Measurements from ENCODE around the gene ADCY9. TPM values are rescaled to one million over a fixed set of nuclear protein-coding genes. Genes with fewer than 3 reads are reported as not detected.
A peak's percentile ranks its signal among the peaks of the same experiment; 100 is the strongest.

ADCY9 gene
- polyA plus RNA-seq, 2 of the 4 experiments (the other 2 are of a cell fraction) = 6.2 to 7.6 TPM

DNA sequence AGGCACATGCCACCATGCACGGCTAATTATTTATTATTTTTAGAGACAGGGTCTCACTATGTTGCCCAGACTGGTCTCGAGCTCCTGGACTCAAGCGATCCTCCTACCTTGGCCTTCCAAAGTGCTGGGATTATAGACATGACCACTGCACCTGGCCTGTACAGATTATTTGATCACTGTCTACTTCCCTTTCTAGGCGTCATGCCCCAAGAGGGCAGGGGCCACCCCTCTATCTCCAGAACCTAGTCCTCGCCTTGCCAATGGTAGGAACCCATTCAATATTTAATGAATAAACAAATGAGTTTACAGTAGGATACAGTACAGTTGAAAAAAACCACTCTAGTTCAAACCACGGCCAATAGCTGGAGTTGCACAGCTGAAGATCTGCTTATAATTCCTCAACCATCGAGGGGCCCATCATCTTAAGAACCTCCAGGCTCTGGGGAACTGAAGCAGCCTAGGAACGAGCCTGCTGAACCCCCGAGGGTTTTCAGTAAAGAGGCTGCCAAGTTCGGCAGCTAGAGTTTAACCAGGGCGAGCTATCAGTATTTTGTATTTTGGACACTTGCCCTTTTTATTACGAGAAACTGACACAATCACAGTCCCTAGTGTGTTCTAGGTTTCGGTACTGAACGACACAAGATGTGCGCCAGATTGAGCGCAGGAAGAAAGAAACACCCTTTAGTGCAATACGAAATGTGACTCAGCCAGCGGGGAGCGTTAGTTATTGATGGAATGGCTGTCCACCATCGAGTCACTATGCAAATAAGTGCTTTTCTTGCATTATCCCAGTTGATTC is 14.6 kb downstream of the ADCY9 start:
- no peak for FAIRE-seq
- ChIA-PET CTCF (interaction anchor here (0.7 to 0.8 kb wide), 3 partner anchors 13 to 87 kb away, joined by 3 to 4 read pairs (median 3); no protein-coding TSS in a partner anchor), POLR2A (no interaction called here)
- H3K27ac ChIP-seq = peak overlapping the region in 1 of 2 experiments; percentile 29; a peak in 1 of 6 replicates
- no peak overlapping the region for H3K4me3 ChIP-seq
- WGBS (ENCODE audit: missing lambda C conversion rate) = 81% methylated on average over 20 of the region's 20 CpGs
- ATAC-seq = no peak
- no peak for DNase-seq (ENCODE audit: low read depth in 1 of 2, low spot score in 1 of 2)
- TF ChIP-seq, protein P1, sequence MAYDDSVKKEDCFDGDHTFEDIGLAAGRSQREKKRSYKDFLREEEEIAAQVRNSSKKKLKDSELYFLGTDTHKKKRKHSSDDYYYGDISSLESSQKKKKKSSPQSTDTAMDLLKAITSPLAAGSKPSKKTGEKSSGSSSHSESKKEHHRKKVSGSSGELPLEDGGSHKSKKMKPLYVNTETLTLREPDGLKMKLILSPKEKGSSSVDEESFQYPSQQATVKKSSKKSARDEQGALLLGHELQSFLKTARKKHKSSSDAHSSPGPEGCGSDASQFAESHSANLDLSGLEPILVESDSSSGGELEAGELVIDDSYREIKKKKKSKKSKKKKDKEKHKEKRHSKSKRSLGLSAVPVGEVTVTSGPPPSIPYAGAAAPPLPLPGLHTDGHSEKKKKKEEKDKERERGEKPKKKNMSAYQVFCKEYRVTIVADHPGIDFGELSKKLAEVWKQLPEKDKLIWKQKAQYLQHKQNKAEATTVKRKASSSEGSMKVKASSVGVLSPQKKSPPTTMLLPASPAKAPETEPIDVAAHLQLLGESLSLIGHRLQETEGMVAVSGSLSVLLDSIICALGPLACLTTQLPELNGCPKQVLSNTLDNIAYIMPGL (CRISPR knock-in tag; IDR thresholded peaks at IDR 0.05; ENCODE audit: borderline replicate concordance) = no peak
- no peak for TF ChIP-seq HOXB13 (CRISPR knock-in tag; IDR thresholded peaks at IDR 0.05; ENCODE audit: low read depth)
- TF ChIP-seq POLR2AphosphoS2 (conservative IDR thresholded peaks at IDR 0.05; ENCODE audit: low read length) = no peak
- TF ChIP-seq MAZ (IDR thresholded peaks at IDR 0.05; ENCODE audit: borderline replicate concordance, low read depth, low read length) = no peak
- TF ChIP-seq JUNB (IDR thresholded peaks at IDR 0.05) = no peak
- TF ChIP-seq SREBF2 (IDR thresholded peaks at IDR 0.05) = no peak
- no peak for TF ChIP-seq JUN (IDR thresholded peaks at IDR 0.05)
- TF ChIP-seq ZNF302 (CRISPR knock-in tag; IDR thresholded peaks at IDR 0.05) = no peak
- TF ChIP-seq MAFK (IDR thresholded peaks at IDR 0.05; ENCODE audit: partially characterized antibody) = no peak
- no peak for TF ChIP-seq HOXA7 (CRISPR knock-in tag; IDR thresholded peaks at IDR 0.05)
- no peak for TF ChIP-seq HEYL (CRISPR knock-in tag; IDR thresholded peaks at IDR 0.05)
- no peak for TF ChIP-seq RCOR1 (IDR thresholded peaks at IDR 0.05; ENCODE audit: low read depth, low read length)
- no peak for TF ChIP-seq FOXS1 (CRISPR knock-in tag; IDR thresholded peaks at IDR 0.05)
- TF ChIP-seq CBX8 (IDR thresholded peaks at IDR 0.05) = no peak
- TF ChIP-seq, protein P2, sequence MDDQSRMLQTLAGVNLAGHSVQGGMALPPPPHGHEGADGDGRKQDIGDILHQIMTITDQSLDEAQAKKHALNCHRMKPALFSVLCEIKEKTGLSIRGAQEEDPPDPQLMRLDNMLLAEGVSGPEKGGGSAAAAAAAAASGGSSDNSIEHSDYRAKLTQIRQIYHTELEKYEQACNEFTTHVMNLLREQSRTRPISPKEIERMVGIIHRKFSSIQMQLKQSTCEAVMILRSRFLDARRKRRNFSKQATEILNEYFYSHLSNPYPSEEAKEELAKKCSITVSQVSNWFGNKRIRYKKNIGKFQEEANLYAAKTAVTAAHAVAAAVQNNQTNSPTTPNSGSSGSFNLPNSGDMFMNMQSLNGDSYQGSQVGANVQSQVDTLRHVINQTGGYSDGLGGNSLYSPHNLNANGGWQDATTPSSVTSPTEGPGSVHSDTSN (IDR thresholded peaks at IDR 0.05) = no peak
- TF ChIP-seq RFX5 (IDR thresholded peaks at IDR 0.05) = no peak
- no peak for TF ChIP-seq NFE2L2 (conservative IDR thresholded peaks at IDR 0.05; ENCODE audit: low read length)
- no peak for TF ChIP-seq EP300 (IDR thresholded peaks at IDR 0.05)
- no peak for TF ChIP-seq CHD4 (IDR thresholded peaks at IDR 0.05; ENCODE audit: borderline replicate concordance)
- no peaks in the 10 kb centered on the region for H3K9me3 ChIP-seq
- H3K4me1 ChIP-seq = peaks cover 35% of the 10 kb centered on the region
- H3K4me2 ChIP-seq = no peak overlapping the region

DNA sequence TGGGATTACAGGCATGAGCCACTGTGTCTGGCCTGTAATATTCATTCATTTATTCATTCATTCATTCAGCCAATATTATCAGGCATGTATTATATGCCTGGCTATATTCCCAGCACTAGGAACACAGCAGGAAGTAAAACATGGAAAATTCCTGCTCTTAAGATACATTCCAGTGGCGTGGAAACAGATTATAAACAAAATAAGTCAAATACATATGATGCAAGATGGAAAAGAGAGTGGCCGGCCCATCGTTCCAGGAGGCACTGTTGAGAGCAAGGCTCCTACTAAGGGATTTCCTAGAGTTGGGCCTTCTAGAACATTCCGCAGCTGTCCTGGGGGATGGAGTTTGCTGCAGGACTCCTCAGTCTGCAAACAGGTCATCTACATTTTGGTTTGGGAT is 17.7 kb downstream of the ADCY9 start:
- peak in 1 of 2 experiments; percentile 67 for DNase-seq (ENCODE audit: low read depth in 1 of 2, low spot score in 1 of 2)
- Histone ChIP-seq H3K27ac (peak overlapping the region; percentile 59 to 71; a peak in 5 of 6 replicates), H3K9me3 (no peaks in the 10 kb centered on the region), H3K4me2 (peak overlapping the region; percentile 62), H3K4me1 (peaks cover 56% of the 10 kb centered on the region), H3K4me3 (no peak overlapping the region)
- 30% methylated on average over 4 of the region's 4 CpGs for WGBS (ENCODE audit: missing lambda C conversion rate)
- ChIA-PET CTCF (interaction anchor here (1.0 to 1.7 kb wide), 3 partner anchors 12 to 191 kb away, joined by 3 to 5 read pairs (median 3); no protein-coding TSS in a partner anchor), POLR2A (interaction anchor here (1.0 kb wide), 1 partner anchor 84 kb away, joined by 4 read pairs; no protein-coding TSS in a partner anchor)
- no peak for FAIRE-seq
- ATAC-seq = peak; percentile 41 to 53; a peak in 3 of 6 replicates
- TF ChIP-seq CEBPB (IDR thresholded peaks at IDR 0.05) (peak in 1 of 2 experiments; percentile 67; a peak in 2 of 4 replicates), GATA3 (IDR thresholded peaks at IDR 0.05; ENCODE audit: borderline replicate concordance) (peak; percentile 46; the same call in 1 of the 2 replicates), CBX2 (IDR thresholded peaks at IDR 0.05; ENCODE audit: borderline replicate concordance, low read depth) (no peak), FOSL2 (IDR thresholded peaks at IDR 0.05) (no peak), FOSL2 (CRISPR knock-in tag; IDR thresholded peaks at IDR 0.05) (0 out of 2 replicates have a peak, but pooled peaks have one; percentile 6), RFX5 (IDR thresholded peaks at IDR 0.05) (no peak), HEYL (CRISPR knock-in tag; IDR thresholded peaks at IDR 0.05) (no peak)

Data from A549 (cell line).